Measurements from ENCODE around the gene LIN9.

DNA sequence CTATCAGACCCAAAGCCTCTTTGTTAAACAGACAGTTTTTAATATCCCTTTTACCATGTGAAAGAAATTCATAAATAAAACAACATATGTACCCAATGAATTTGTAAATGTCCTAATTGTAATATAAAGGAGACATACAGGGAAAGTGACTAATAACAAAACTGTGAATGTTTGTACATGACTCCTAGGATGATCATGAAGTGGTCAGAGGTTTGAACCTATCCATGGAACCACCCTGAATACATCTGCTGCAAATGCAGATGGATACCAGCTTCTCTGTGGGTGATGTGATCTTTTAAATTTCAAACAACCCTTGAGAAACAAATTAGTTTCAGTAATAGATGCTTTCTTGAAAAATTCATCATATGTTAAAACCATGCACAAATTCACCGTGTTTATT lies 105.7 kb downstream of the LIN9 start:
- no peak for TF ChIP-seq MXI1 (IDR thresholded peaks at IDR 0.05; ENCODE audit: low read depth, low read length)
- TF ChIP-seq POLR2A (IDR thresholded peaks at IDR 0.05; ENCODE audit: low read depth, low read length), result no peak
- TF ChIP-seq YY1 (IDR thresholded peaks at IDR 0.05; ENCODE audit: low read depth, low read length), result no peak
- TF ChIP-seq, protein P1, sequence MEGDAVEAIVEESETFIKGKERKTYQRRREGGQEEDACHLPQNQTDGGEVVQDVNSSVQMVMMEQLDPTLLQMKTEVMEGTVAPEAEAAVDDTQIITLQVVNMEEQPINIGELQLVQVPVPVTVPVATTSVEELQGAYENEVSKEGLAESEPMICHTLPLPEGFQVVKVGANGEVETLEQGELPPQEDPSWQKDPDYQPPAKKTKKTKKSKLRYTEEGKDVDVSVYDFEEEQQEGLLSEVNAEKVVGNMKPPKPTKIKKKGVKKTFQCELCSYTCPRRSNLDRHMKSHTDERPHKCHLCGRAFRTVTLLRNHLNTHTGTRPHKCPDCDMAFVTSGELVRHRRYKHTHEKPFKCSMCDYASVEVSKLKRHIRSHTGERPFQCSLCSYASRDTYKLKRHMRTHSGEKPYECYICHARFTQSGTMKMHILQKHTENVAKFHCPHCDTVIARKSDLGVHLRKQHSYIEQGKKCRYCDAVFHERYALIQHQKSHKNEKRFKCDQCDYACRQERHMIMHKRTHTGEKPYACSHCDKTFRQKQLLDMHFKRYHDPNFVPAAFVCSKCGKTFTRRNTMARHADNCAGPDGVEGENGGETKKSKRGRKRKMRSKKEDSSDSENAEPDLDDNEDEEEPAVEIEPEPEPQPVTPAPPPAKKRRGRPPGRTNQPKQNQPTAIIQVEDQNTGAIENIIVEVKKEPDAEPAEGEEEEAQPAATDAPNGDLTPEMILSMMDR (IDR thresholded peaks at IDR 0.05 in 2 of 3, conservative IDR thresholded peaks at IDR 0.05 in 1 of 3; ENCODE audit: control insufficient read depth in 2 of 3, extremely low read depth in 1 of 3, insufficient read depth in 1 of 3, low read depth in 3 of 3, low read length in 3 of 3), result no peak
- no peak for TF ChIP-seq MEF2A (IDR thresholded peaks at IDR 0.05; ENCODE audit: insufficient read depth, low read depth, low read length)
- TF ChIP-seq SRF (IDR thresholded peaks at IDR 0.05; ENCODE audit: low read depth in 2 of 2, low read length in 2 of 2), result no peak
- no peak for TF ChIP-seq BRCA1 (IDR thresholded peaks at IDR 0.05; ENCODE audit: low read depth, low read length)
- no peak for TF ChIP-seq JUND (IDR thresholded peaks at IDR 0.05; ENCODE audit: low read depth, low read length)
- TF ChIP-seq, protein P2, sequence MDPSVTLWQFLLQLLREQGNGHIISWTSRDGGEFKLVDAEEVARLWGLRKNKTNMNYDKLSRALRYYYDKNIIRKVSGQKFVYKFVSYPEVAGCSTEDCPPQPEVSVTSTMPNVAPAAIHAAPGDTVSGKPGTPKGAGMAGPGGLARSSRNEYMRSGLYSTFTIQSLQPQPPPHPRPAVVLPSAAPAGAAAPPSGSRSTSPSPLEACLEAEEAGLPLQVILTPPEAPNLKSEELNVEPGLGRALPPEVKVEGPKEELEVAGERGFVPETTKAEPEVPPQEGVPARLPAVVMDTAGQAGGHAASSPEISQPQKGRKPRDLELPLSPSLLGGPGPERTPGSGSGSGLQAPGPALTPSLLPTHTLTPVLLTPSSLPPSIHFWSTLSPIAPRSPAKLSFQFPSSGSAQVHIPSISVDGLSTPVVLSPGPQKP (IDR thresholded peaks at IDR 0.05; ENCODE audit: low read depth, low read length), result no peak
- TF ChIP-seq SMAD5 (IDR thresholded peaks at IDR 0.05; ENCODE audit: low read depth), result no peak
- no peak for TF ChIP-seq CEBPB (IDR thresholded peaks at IDR 0.05; ENCODE audit: borderline replicate concordance in 1 of 2, low read depth in 2 of 2, low read length in 2 of 2)

Data from GM12878 (cell line).